HG03135 (cell line): Measurements from ENCODE around the gene MVB12B.

Source experiments
- ATAC-seq: cut with Tn5 transposase; IDR thresholded peaks from one replicate; pipeline ENCODE4 v1.9.1; 2021; ENCODE audit warnings: mild to moderate bottlenecking, moderate library complexity; ENCODE audit not compliant: unreplicated experiment

MVB12B gene

GRCh38 chr9:126380447-126380846 lies 53.8 kb downstream of the MVB12B start:
- ATAC-seq, result no peak

- no peak for ATAC-seq
These were observed 54.6 kb downstream of the MVB12B start for GRCh38 chr9:126381195-126381594.

- ATAC-seq, result no peak
These were observed 56.9 kb downstream of the MVB12B start for GRCh38 chr9:126383406-126384046.

- no peak for ATAC-seq
These were observed 58.3 kb downstream of the MVB12B start for GRCh38 chr9:126384926-126385325.

- ATAC-seq, result no peak
These were observed 59.5 kb downstream of the MVB12B start for GRCh38 chr9:126386088-126386487.

GRCh38 chr9:126386776-126387175 lies 60.1 kb downstream of the MVB12B start:
- no peak for ATAC-seq

GRCh38 chr9:126388964-126389708 lies 62.5 kb downstream of the MVB12B start:
- no peak for ATAC-seq

GRCh38 chr9:126389992-126390391 lies 63.4 kb downstream of the MVB12B start:
- ATAC-seq, result no peak

- ATAC-seq, result no peak
These were observed 64.3 kb downstream of the MVB12B start for GRCh38 chr9:126390923-126391322.

GRCh38 chr9:126391713-126392661 lies 65.4 kb downstream of the MVB12B start:
- no peak for ATAC-seq

GRCh38 chr9:126392662-126393371 lies 66.2 kb downstream of the MVB12B start:
- no peak for ATAC-seq

GRCh38 chr9:126393876-126394275 lies 67.2 kb downstream of the MVB12B start:
- no peak for ATAC-seq

GRCh38 chr9:126394802-126395201 lies 68.2 kb downstream of the MVB12B start:
- ATAC-seq, result no peak

- no peak for ATAC-seq
These were observed 69.0 kb downstream of the MVB12B start for GRCh38 chr9:126395439-126396212.

GRCh38 chr9:126397056-126397455 lies 70.4 kb downstream of the MVB12B start:
- peak; percentile 78 for ATAC-seq

GRCh38 chr9:126398403-126399058 lies 71.9 kb downstream of the MVB12B start:
- no peak for ATAC-seq

GRCh38 chr9:126399251-126399650 lies 72.6 kb downstream of the MVB12B start:
- ATAC-seq, result no peak

- no peak for ATAC-seq
These were observed 73.2 kb downstream of the MVB12B start for GRCh38 chr9:126399789-126400188.

GRCh38 chr9:126400571-126400970 lies 73.9 kb downstream of the MVB12B start:
- no peak for ATAC-seq

GRCh38 chr9:126401107-126401506 lies 74.5 kb downstream of the MVB12B start:
- ATAC-seq, result no peak
